SK-N-SH (cell line): ENCODE data around the gene CFAP65. TPM values are rescaled to one million over a fixed set of nuclear protein-coding genes. Genes with fewer than 3 reads are reported as not detected.

Experiments
- CTCF ChIA-PET: fragments of 300-600, 350-600 bp; formaldehyde crosslinking; extraction: SDS; loops from one replicate; lab custom pipeline; 2021; lab: Yijun Ruan, JAX
- POLR2A ChIA-PET: fragments of 350-600 bp; sonication (Branson Sonifier 250); formaldehyde crosslinking; extraction: SDS; loops from one replicate; lab custom pipeline; 2020; ENCODE audit warnings: antibody characterized with exemption, inconsistent platforms; lab: Yijun Ruan, JAX
- DNase-seq: peaks from one replicate; pipeline ENCODE4 v3.0.0; 2012
- H2AFZ ChIP-seq: fragments of 200-600 bp; sonication (generic); 2 replicates; pipeline ENCODE4 v1.8.1; 2016; ENCODE audit warnings: antibody characterized with exemption, mild to moderate bottlenecking, low read depth
- H3F3A ChIP-seq: fragments of 200-600 bp; sonication (generic); replicated peaks from 2 replicates; pipeline ENCODE3; 2016; ENCODE audit warnings: antibody characterized with exemption, mild to moderate bottlenecking; ENCODE audit not compliant: insufficient read depth
- H3K27ac ChIP-seq, 2 experiments: fragments of 200-500 bp in 1 of 2; fragments of 200-600 bp in 1 of 2; sonication (Bioruptor generic) in 1 of 2; sonication (generic), shearing (Covaris generic) in 1 of 2; 2 replicates each; pipeline versions ENCODE4 v1.5.1 to v1.6.1; 2014 to 2016; ENCODE audit warnings: low read depth in 2 of 2, inconsistent platforms in 1 of 2, low read length in 1 of 2, mild to moderate bottlenecking in 1 of 2, mixed read lengths in 1 of 2
- H3K27me3 ChIP-seq: fragments of 200-600 bp; sonication (generic), shearing (Covaris generic); 2 replicates; pipeline ENCODE4 v1.6.1; 2016; ENCODE audit warnings: mixed run types; ENCODE audit not compliant: insufficient read depth
- H3K36me3 ChIP-seq, 2 experiments: fragments of 200-500 bp in 1 of 2; fragments of 200-600 bp in 1 of 2; sonication (Bioruptor generic) in 1 of 2; sonication (generic) in 1 of 2; replicated peaks in 1 of 2; 2 replicates each; pipeline versions ENCODE3 to v1.5.1; 2014 to 2016; ENCODE audit warnings: low read length in 1 of 2, mild to moderate bottlenecking in 1 of 2; ENCODE audit not compliant: insufficient read depth in 2 of 2, control insufficient read depth in 1 of 2
- H3K4me1 ChIP-seq, 2 experiments: fragments of 200-500 bp in 1 of 2; fragments of 200-600 bp in 1 of 2; sonication (Bioruptor generic) in 1 of 2; sonication (generic), shearing (Covaris generic) in 1 of 2; 2 replicates each; pipeline versions ENCODE4 v1.5.1 to v1.6.1; 2014 to 2016; ENCODE audit warnings: low read depth in 1 of 2, low read length in 1 of 2, mixed run types in 1 of 2; ENCODE audit not compliant: insufficient read depth in 2 of 2, control insufficient read depth in 1 of 2
- H3K4me2 ChIP-seq: fragments of 200-600 bp; sonication (generic), shearing (Covaris generic); 2 replicates; pipeline ENCODE4 v1.6.1; 2017; ENCODE audit warnings: mixed run types
- H3K4me3 ChIP-seq, 2 experiments: fragments of 200-500 bp in 1 of 2; fragments of 200-600 bp in 1 of 2; sonication (Bioruptor generic) in 1 of 2; sonication (generic), shearing (Covaris generic) in 1 of 2; 2 replicates each; pipeline versions ENCODE4 v1.5.1 to v1.8.1; 2014 to 2016; ENCODE audit warnings: low read depth in 2 of 2, inconsistent platforms in 1 of 2, low read length in 1 of 2, mild to moderate bottlenecking in 1 of 2, mixed read lengths in 1 of 2, moderate library complexity in 1 of 2
- H3K79me2 ChIP-seq: fragments of 200-600 bp; sonication (generic); 2 replicates; pipeline ENCODE4 v1.8.1; 2017; ENCODE audit warnings: mild to moderate bottlenecking; ENCODE audit not compliant: insufficient read depth
- H3K9ac ChIP-seq: fragments of 200-600 bp; sonication (generic); 2 replicates; pipeline ENCODE4 v1.6.1; 2017; ENCODE audit warnings: mixed run types
- H3K9me2 ChIP-seq: fragments of 200-600 bp; sonication (generic); 2 replicates; pipeline ENCODE4 v1.6.1; 2017; ENCODE audit warnings: mixed run types
- H3K9me3 ChIP-seq: fragments of 200-600 bp; sonication (generic); 2 replicates; pipeline ENCODE4 v1.6.1; 2017; ENCODE audit warnings: mixed run types, mild to moderate bottlenecking, moderate library complexity
- H4K20me1 ChIP-seq: fragments of 200-600 bp; sonication (generic); 2 replicates; pipeline ENCODE4 v1.6.1; 2017; ENCODE audit warnings: mild to moderate bottlenecking, mixed run types; ENCODE audit not compliant: insufficient read depth
- EZH2phosphoT487 ChIP-seq: fragments of 200-600 bp; sonication (generic); IDR thresholded peaks from 2 replicates; pipeline ENCODE4 v1.6.1; 2017; ENCODE audit warnings: low read depth, mixed run types, mild to moderate bottlenecking, antibody characterized with exemption, moderate library complexity, borderline replicate concordance
- FOSL2 ChIP-seq: IDR thresholded peaks from 2 replicates; pipeline ENCODE4 v1.4.0; 2012; ENCODE audit warnings: low read depth, mild to moderate bottlenecking, moderate library complexity, borderline replicate concordance
- GATA2 ChIP-seq: sonication (generic); formaldehyde crosslinking; IDR thresholded peaks from 2 replicates; pipeline ENCODE4 v1.5.0; 2020; ENCODE audit warnings: mild to moderate bottlenecking, missing genetic modification reagents
- IRF3 ChIP-seq: fragments of 150-350 bp; IDR thresholded peaks from 2 replicates; pipeline ENCODE4 v1.6.1; 2016; ENCODE audit warnings: mild to moderate bottlenecking, low read depth, low read length
- PBX3 ChIP-seq: IDR thresholded peaks from 2 replicates; pipeline ENCODE4; 2012
- REST ChIP-seq: IDR thresholded peaks from 2 replicates; pipeline ENCODE4 v1.6.1; 2012; ENCODE audit warnings: mild to moderate bottlenecking, low read depth, low read length, moderate library complexity
- RXRA ChIP-seq: IDR thresholded peaks from 2 replicates; pipeline ENCODE4 v1.4.0; 2012; ENCODE audit warnings: low read depth, mild to moderate bottlenecking, borderline replicate concordance
- TEAD4 ChIP-seq: IDR thresholded peaks from 2 replicates; pipeline ENCODE4 v1.4.0; 2012; ENCODE audit warnings: mild to moderate bottlenecking, borderline replicate concordance; ENCODE audit not compliant: insufficient read depth
- YY1 ChIP-seq: IDR thresholded peaks from 2 replicates; pipeline ENCODE4 v1.4.0; 2012; ENCODE audit warnings: low read depth, mild to moderate bottlenecking
- WGBS: methylation state at CpG from one replicate; pipeline ENCODE4 v1.1.6; 2017; ENCODE audit warnings: low lambda C conversion rate; 5-methylcytosine and 5-hydroxymethylcytosine counted together
- polyA plus RNA-seq, 3 experiments: library from polyadenylated mRNA; depleted of rRNA; stranded (reverse); fragments of >200 nt; gene quantifications; 2 replicates each; pipeline ENCODE4 v1.2.3, GENCODE V29; 2012

Gene CFAP65
- polyA plus RNA-seq, 1 of the 3 experiments (the other 2 are of a cell fraction): 0.95 TPM

DNA sequence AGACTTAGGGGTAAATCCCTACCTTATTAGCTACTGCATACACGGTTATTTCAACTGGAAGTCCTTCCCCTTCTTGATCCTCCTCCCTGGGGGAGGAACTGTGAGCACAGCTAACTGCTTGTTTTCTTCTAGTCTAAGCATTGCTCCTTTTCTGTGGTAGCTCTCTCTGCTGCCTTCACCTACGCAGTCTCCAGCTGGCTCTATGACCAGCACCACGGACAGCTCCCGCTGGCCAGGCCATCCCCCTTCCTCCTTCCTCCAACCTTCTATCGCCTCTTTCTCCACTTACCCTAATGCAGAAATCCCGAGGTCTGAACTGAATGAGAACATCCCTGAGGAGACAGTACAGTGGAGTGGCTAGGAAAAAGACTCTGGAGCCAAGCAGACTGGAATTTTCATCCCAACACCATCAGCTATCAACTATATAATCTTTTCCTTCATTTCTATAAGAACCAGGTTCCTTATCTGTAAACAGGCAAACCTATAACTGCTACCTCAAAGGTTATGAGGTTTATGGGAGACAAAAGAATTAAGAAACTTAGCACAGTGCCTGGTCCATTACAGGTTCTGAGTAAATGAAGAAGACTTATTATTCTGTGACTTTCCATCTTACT, 4.7 kb upstream of the CFAP65 start:
- Histone ChIP-seq H3K4me2 (no peak overlapping the region), H3K9me2 (no peaks in the 10 kb centered on the region), H3K9ac (no peak overlapping the region), H3K36me3 (no peaks in the 10 kb centered on the region), H3K4me1 (peaks cover 0 to 2% of the 10 kb centered on the region in 2 experiments; a peak in 1 of 4 replicates), H3K4me3 (no peak overlapping the region), H3K9me3 (no peaks in the 10 kb centered on the region), H3K79me2 (no peaks in the 10 kb centered on the region), H3K27ac (no peak overlapping the region), H3F3A (no peaks in the 10 kb centered on the region), H4K20me1 (no peaks in the 10 kb centered on the region)
- no peak for DNase-seq
- CTCF ChIA-PET: interaction anchor here (0.8 to 3.2 kb wide), 9 partner anchors 12 to 249 kb away, joined by 3 to 19 read pairs (median 5); no protein-coding TSS in a partner anchor
- no peak for TF ChIP-seq YY1
- TF ChIP-seq REST: peak; percentile 99
- TF ChIP-seq, all 33 proteins: peak for 1
- 27% methylated on average over 6 of the region's 6 CpGs for WGBS
- Histone ChIP-seq H3K27me3 (peaks cover 10% of the 10 kb centered on the region), H2AFZ (no peak overlapping the region)
- POLR2A ChIA-PET: no interaction called here

GRCh38 chr2:219042750-219043149, 1.4 kb upstream of the CFAP65 start:
- Histone ChIP-seq H3K4me3 (no peak overlapping the region), H3K79me2 (no peaks in the 10 kb centered on the region), H3K27me3 (peaks cover under 1% of the 10 kb centered on the region; the same call in 1 of the 2 replicates), H3K9me3 (no peaks in the 10 kb centered on the region), H3K27ac (no peak overlapping the region), H3K9ac (no peak overlapping the region), H3K36me3 (no peaks in the 10 kb centered on the region), H3K4me1 (peaks cover 4 to 6% of the 10 kb centered on the region in 2 experiments; a peak in 1 of 4 replicates), H4K20me1 (no peaks in the 10 kb centered on the region), H2AFZ (no peak overlapping the region), H3K4me2 (no peak overlapping the region), H3K9me2 (no peaks in the 10 kb centered on the region), H3F3A (no peaks in the 10 kb centered on the region)
- WGBS: 27% methylated on average over 1 of the region's 2 CpGs
- DNase-seq: no peak
- TF ChIP-seq RXRA (no peak), PBX3 (no peak), TEAD4 (no peak), IRF3 (no peak), GATA2 (no peak), EZH2phosphoT487 (no peak), FOSL2 (no peak)
- CTCF ChIA-PET: interaction anchor here (1.4 to 6.7 kb wide), 8 partner anchors 14 to 77 kb away, joined by 4 to 64 read pairs (median 8); no protein-coding TSS in a partner anchor
- POLR2A ChIA-PET: no interaction called here
